Keratinocyte (primary cell): ENCODE data around the gene MRTFB. TPM values are rescaled to one million over a fixed set of nuclear protein-coding genes. Genes with fewer than 3 reads are reported as not detected.

ENCODE experiments used
- DNase-seq: peaks from one replicate; pipeline ENCODE4 v3.0.0-alpha.2; 2011; ENCODE audit warnings: low read depth, missing footprints, low spot score
- FAIRE-seq: peaks from 2 replicates; lab custom pipeline; 2011; peaks lifted over from hg19 to GRCh38; lab: Jason Lieb, UNC
- H2AFZ ChIP-seq: 2 replicates; pipeline ENCODE4 v1.6.0; 2012; ENCODE audit warnings: low read length, control low read depth, inconsistent platforms; ENCODE audit not compliant: control insufficient read depth
- H3K27ac ChIP-seq: 2 replicates; pipeline ENCODE4 v1.5.1; 2011; ENCODE audit warnings: low read length; ENCODE audit not compliant: control insufficient read depth, insufficient read depth
- H3K27me3 ChIP-seq: 3 replicates; pipeline ENCODE4 v1.6.0; 2011; ENCODE audit warnings: low read length; ENCODE audit not compliant: control insufficient read depth, insufficient read depth; ENCODE audit errors: extremely low read depth
- H3K36me3 ChIP-seq, 2 experiments: 2 replicates in 1 of 2; 3 replicates in 1 of 2; pipeline ENCODE4 v1.5.1; 2011; ENCODE audit warnings: low read length in 2 of 2, mild to moderate bottlenecking in 1 of 2; ENCODE audit not compliant: control insufficient read depth in 2 of 2, insufficient read depth in 2 of 2; ENCODE audit errors: extremely low read depth in 1 of 2
- H3K4me1 ChIP-seq: 3 replicates; pipeline ENCODE4 v1.5.1; 2011; ENCODE audit warnings: low read length; ENCODE audit not compliant: control insufficient read depth, insufficient read depth; ENCODE audit errors: extremely low read depth
- H3K4me2 ChIP-seq: 3 replicates; pipeline ENCODE4 v1.6.0; 2011; ENCODE audit warnings: low read depth, low read length; ENCODE audit not compliant: control insufficient read depth, insufficient read depth; ENCODE audit errors: extremely low read depth
- H3K4me3 ChIP-seq, 3 experiments: fragments of 200-600 bp in 1 of 3; sonication (generic) in 1 of 3; 2 replicates in 2 of 3; 3 replicates in 1 of 3; pipeline ENCODE4 v1.5.1; 2011 to 2016; ENCODE audit warnings: low read length in 3 of 3, mild to moderate bottlenecking in 3 of 3, control low read depth in 2 of 3, inconsistent platforms in 1 of 3, low read depth in 1 of 3, mixed read lengths in 1 of 3, mixed run types in 1 of 3, moderate library complexity in 1 of 3; ENCODE audit not compliant: control insufficient read depth in 2 of 3, insufficient read depth in 2 of 3; ENCODE audit errors: extremely low read depth in 1 of 3
- H3K79me2 ChIP-seq: 2 replicates; pipeline ENCODE4 v1.6.0; 2012; ENCODE audit warnings: low read length; ENCODE audit not compliant: control insufficient read depth, insufficient read depth
- H3K9ac ChIP-seq: 3 replicates; pipeline ENCODE4 v1.6.0; 2011; ENCODE audit warnings: low read length; ENCODE audit not compliant: control insufficient read depth, insufficient read depth; ENCODE audit errors: extremely low read depth
- H3K9me1 ChIP-seq: 3 replicates; pipeline ENCODE4 v1.6.0; 2011; ENCODE audit warnings: low read length; ENCODE audit not compliant: control insufficient read depth, insufficient read depth; ENCODE audit errors: extremely low read depth
- H3K9me3 ChIP-seq: 2 replicates; pipeline ENCODE4 v1.5.1; 2012; ENCODE audit warnings: low read depth, low read length; ENCODE audit not compliant: control insufficient read depth
- H4K20me1 ChIP-seq: 3 replicates; pipeline ENCODE4 v1.6.0; 2011; ENCODE audit warnings: low read length; ENCODE audit not compliant: control insufficient read depth, insufficient read depth; ENCODE audit errors: extremely low read depth
- CTCF ChIP-seq, 3 experiments: IDR thresholded peaks in 1 of 3; conservative IDR thresholded peaks in 1 of 3; optimal IDR thresholded peaks in 1 of 3; 2 replicates in 2 of 3; 3 replicates in 1 of 3; pipeline versions ENCODE3 to v1.5.1; 2011; ENCODE audit warnings: low read length in 3 of 3, mild to moderate bottlenecking in 3 of 3, moderate library complexity in 2 of 3, control low read depth in 1 of 3, inconsistent platforms in 1 of 3; ENCODE audit not compliant: insufficient read depth in 2 of 3; ENCODE audit errors: extremely low read depth in 1 of 3
- EZH2 ChIP-seq: IDR thresholded peaks from one replicate; pipeline ENCODE4 v1.6.1; 2012; ENCODE audit warnings: inconsistent platforms, mild to moderate bottlenecking, low read length, moderate library complexity
- dilution Hi-C: fragments of 300-500 bp; cut with MboI; formaldehyde crosslinking; loops from one replicate; pipeline ENCODE4 v1.7.0; 2020; ENCODE audit warnings: low sequenced_read_pairs; ENCODE audit not compliant: extremely low pct_ligation_motif_present
- polyA plus RNA-seq, 5 experiments: library from polyadenylated mRNA; depleted of rRNA in 3 of 5; stranded (reverse) in 3 of 5; stranded (forward) in 1 of 5; unstranded in 1 of 5; fragments of >200 nt; gene quantifications; 1 replicate in 1 of 5; 2 replicates in 3 of 5; 3 replicates in 1 of 5; pipeline versions ENCODE4 v1.2.1 to v1.2.3, GENCODE V29; 2011 to 2012; ENCODE audit warnings: missing spikeins in 2 of 5, low read depth in 1 of 5, low replicate concordance in 1 of 5

MRTFB gene
- polyA plus RNA-seq, 1 donor (not counting 4 experiments of a cell fraction or from before 2014, with no cell fraction given), result 12.1 TPM

GRCh38 chr16:14164916-14165662 lies 94.0 kb downstream of the MRTFB start:
- no peaks in the 10 kb centered on the region for H3K9me3 ChIP-seq
- H4K20me1 ChIP-seq, result no peaks in the 10 kb centered on the region
- no peak overlapping the region for H3K9ac ChIP-seq
- no peak overlapping the region for H2AFZ ChIP-seq
- no peaks in the 10 kb centered on the region for H3K4me1 ChIP-seq
- no peak overlapping the region for H3K4me2 ChIP-seq
- no peak for FAIRE-seq
- H3K36me3 ChIP-seq, result no peaks in the 10 kb centered on the region
- dilution Hi-C loops, result no loop called here
- H3K27me3 ChIP-seq, result no peaks in the 10 kb centered on the region
- TF ChIP-seq CTCF (optimal IDR thresholded peaks at IDR 0.05 in 1 of 3, IDR thresholded peaks at IDR 0.05 in 1 of 3, conservative IDR thresholded peaks at IDR 0.05 in 1 of 3; ENCODE audit: extremely low read depth in 1 of 3, insufficient read depth in 2 of 3, low read length in 3 of 3) (no peak), EZH2 (no peak)
- H3K9me1 ChIP-seq, result no peaks in the 10 kb centered on the region
- no peak for DNase-seq
- no peak overlapping the region for H3K4me3 ChIP-seq
- H3K79me2 ChIP-seq, result peaks cover 2% of the 10 kb centered on the region
- no peak overlapping the region for H3K27ac ChIP-seq

GRCh38 chr16:14168146-14168545 lies 97.0 kb downstream of the MRTFB start:
- Histone ChIP-seq H3K27ac (no peak overlapping the region), H4K20me1 (no peaks in the 10 kb centered on the region), H3K9ac (no peak overlapping the region), H3K36me3 (no peaks in the 10 kb centered on the region), H3K79me2 (peaks cover 2% of the 10 kb centered on the region), H3K4me2 (no peak overlapping the region), H2AFZ (no peak overlapping the region), H3K9me1 (no peaks in the 10 kb centered on the region), H3K9me3 (no peaks in the 10 kb centered on the region), H3K4me1 (no peaks in the 10 kb centered on the region), H3K4me3 (no peak overlapping the region), H3K27me3 (no peaks in the 10 kb centered on the region)
- dilution Hi-C loops, result no loop called here
- no peak for DNase-seq
- FAIRE-seq, result no peak
- TF ChIP-seq CTCF (optimal IDR thresholded peaks at IDR 0.05 in 1 of 3, IDR thresholded peaks at IDR 0.05 in 1 of 3, conservative IDR thresholded peaks at IDR 0.05 in 1 of 3; ENCODE audit: extremely low read depth in 1 of 3, insufficient read depth in 2 of 3, low read length in 3 of 3) (no peak), EZH2 (no peak)
